Measurements from ENCODE around the gene PCDHGC3. TPM values are rescaled to one million over a fixed set of nuclear protein-coding genes. Genes with fewer than 3 reads are reported as not detected.
A peak's percentile ranks its signal among the peaks of the same experiment; 100 is the strongest.

The PCDHGC3 gene
- polyA plus RNA-seq, 1 of the 3 experiments (the other 2 are of a cell fraction), result 97.0 TPM

DNA sequence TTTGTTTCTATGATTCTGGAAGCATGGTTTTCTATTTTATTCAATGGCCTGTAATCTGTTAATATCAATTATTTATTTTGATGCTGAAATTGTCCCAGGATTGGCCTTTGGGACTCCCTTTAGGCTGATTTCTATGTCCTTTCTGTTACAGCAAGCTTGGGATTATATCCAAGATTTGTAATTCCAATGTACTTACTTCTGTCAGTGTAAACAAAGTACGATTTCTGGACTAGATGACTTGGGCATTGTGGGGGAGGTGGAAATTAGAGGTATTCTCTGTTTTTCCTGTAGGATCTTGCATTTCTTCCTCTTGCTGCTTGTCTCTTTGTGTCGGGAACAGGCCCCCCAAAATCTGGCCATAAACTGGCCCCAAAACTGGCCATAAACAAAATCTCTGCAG is 41.8 kb upstream of the PCDHGC3 start:
- Histone ChIP-seq H3K27me3 (ENCODE audit: insufficient read depth) (no peaks in the 10 kb centered on the region), H3K27ac (ENCODE audit: low read depth in 2 of 2, low read length in 1 of 2) (no peak overlapping the region), H3K9ac (no peak overlapping the region), H3F3A (replicated peaks; ENCODE audit: insufficient read depth) (peaks cover 8% of the 10 kb centered on the region), H3K9me2 (no peaks in the 10 kb centered on the region), H3K4me1 (ENCODE audit: control insufficient read depth in 1 of 2, insufficient read depth in 2 of 2, low read depth in 1 of 2, low read length in 1 of 2) (no peaks in the 10 kb centered on the region), H3K9me3 (no peaks in the 10 kb centered on the region), H3K79me2 (ENCODE audit: insufficient read depth) (0 out of 2 replicates have a peak, but pooled peaks cover 10% of the 10 kb centered on the region), H3K4me3 (ENCODE audit: low read depth in 2 of 2, low read length in 1 of 2) (no peak overlapping the region), H3K4me2 (no peak overlapping the region), H2AFZ (ENCODE audit: low read depth) (no peak overlapping the region), H4K20me1 (ENCODE audit: insufficient read depth) (no peaks in the 10 kb centered on the region), H3K36me3 (replicated peaks in 1 of 2; ENCODE audit: control insufficient read depth in 1 of 2, insufficient read depth in 2 of 2, low read length in 1 of 2) (peaks cover 3 to 11% of the 10 kb centered on the region in 2 experiments)
- TF ChIP-seq SIN3A (IDR thresholded peaks at IDR 0.05; ENCODE audit: borderline replicate concordance, low read depth, low read length) (no peak), SMC3 (IDR thresholded peaks at IDR 0.05; ENCODE audit: low read depth, low read length) (no peak), ELF1 (IDR thresholded peaks at IDR 0.05) (no peak), RAD21 (IDR thresholded peaks at IDR 0.05; ENCODE audit: low read length) (no peak), EP300 (IDR thresholded peaks at IDR 0.05; ENCODE audit: borderline replicate concordance in 1 of 2, low read depth in 1 of 2, low read length in 1 of 2) (no peak), TAF1 (IDR thresholded peaks at IDR 0.05; ENCODE audit: borderline replicate concordance, low read depth, low read length) (no peak), FOXJ3 (CRISPR knock-in tag; IDR thresholded peaks at IDR 0.05) (no peak), CHD2 (IDR thresholded peaks at IDR 0.05; ENCODE audit: low read length, partially characterized antibody) (no peak)
- DNase-seq, result no peak
- 58% methylated on average over 2 of the region's 2 CpGs for WGBS (ENCODE audit: low lambda C conversion rate)
- POLR2A ChIA-PET, result no interaction called here
- CTCF ChIA-PET, result no interaction called here

DNA sequence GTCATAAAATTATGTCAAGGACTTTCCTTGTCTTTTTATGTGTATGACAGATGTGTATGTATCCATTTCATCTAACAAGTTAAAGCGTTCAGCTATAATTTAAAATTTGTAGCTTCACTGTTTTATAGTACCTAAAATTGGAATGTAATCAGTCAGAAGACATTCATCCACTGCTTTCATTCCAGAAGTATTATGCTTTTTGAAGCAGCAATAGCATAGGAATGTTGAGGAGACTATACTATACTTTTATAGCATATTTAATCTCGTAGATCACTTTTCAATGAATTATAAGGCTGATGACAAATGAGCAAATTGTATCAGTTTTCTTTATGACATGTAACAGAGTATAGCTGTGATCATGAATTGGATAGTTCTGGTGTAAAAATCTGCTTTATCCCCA is 38.5 kb upstream of the PCDHGC3 start:
- Histone ChIP-seq H3F3A (replicated peaks; ENCODE audit: insufficient read depth) (no peaks in the 10 kb centered on the region), H3K4me1 (ENCODE audit: control insufficient read depth in 1 of 2, insufficient read depth in 2 of 2, low read depth in 1 of 2, low read length in 1 of 2) (no peaks in the 10 kb centered on the region), H4K20me1 (ENCODE audit: insufficient read depth) (no peaks in the 10 kb centered on the region), H3K9me3 (no peaks in the 10 kb centered on the region), H3K9ac (no peak overlapping the region), H2AFZ (ENCODE audit: low read depth) (no peak overlapping the region), H3K4me2 (no peak overlapping the region), H3K27me3 (ENCODE audit: insufficient read depth) (no peaks in the 10 kb centered on the region), H3K79me2 (ENCODE audit: insufficient read depth) (0 out of 2 replicates have a peak, but pooled peaks cover 5% of the 10 kb centered on the region), H3K4me3 (ENCODE audit: low read depth in 2 of 2, low read length in 1 of 2) (no peak overlapping the region), H3K9me2 (no peaks in the 10 kb centered on the region), H3K27ac (ENCODE audit: low read depth in 2 of 2, low read length in 1 of 2) (no peak overlapping the region), H3K36me3 (replicated peaks in 1 of 2; ENCODE audit: control insufficient read depth in 1 of 2, insufficient read depth in 2 of 2, low read length in 1 of 2) (no peaks in the 10 kb centered on the region)
- DNase-seq, result no peak
- TF ChIP-seq FOXM1 (IDR thresholded peaks at IDR 0.05; ENCODE audit: low read depth), result no peak
- 0 out of 2 replicates have a peak, but pooled peaks have one; percentile 5 for TF ChIP-seq TCF12 (IDR thresholded peaks at IDR 0.05)
- CTCF ChIA-PET, result interaction anchor here (1.1 to 1.7 kb wide), 6 partner anchors 17 to 238 kb away, joined by 3 to 6 read pairs (median 4); partner anchors contain the start of genes PCDHB11, PCDHGA11 and PCDHGB7
- 78% methylated on average over 2 of the region's 2 CpGs for WGBS (ENCODE audit: low lambda C conversion rate)
- POLR2A ChIA-PET, result no interaction called here

- Histone ChIP-seq H3K9me2 (no peaks in the 10 kb centered on the region), H3F3A (replicated peaks; ENCODE audit: insufficient read depth) (no peaks in the 10 kb centered on the region), H2AFZ (ENCODE audit: low read depth) (no peak overlapping the region), H3K9ac (no peak overlapping the region), H3K36me3 (replicated peaks in 1 of 2; ENCODE audit: control insufficient read depth in 1 of 2, insufficient read depth in 2 of 2, low read length in 1 of 2) (no peaks in the 10 kb centered on the region), H4K20me1 (ENCODE audit: insufficient read depth) (no peaks in the 10 kb centered on the region), H3K27me3 (ENCODE audit: insufficient read depth) (no peaks in the 10 kb centered on the region), H3K9me3 (peaks cover 2% of the 10 kb centered on the region; the same call in 1 of the 2 replicates), H3K27ac (ENCODE audit: low read depth in 2 of 2, low read length in 1 of 2) (no peak overlapping the region), H3K4me3 (ENCODE audit: low read depth in 2 of 2, low read length in 1 of 2) (no peak overlapping the region; a peak in 1 of 4 replicates), H3K4me1 (ENCODE audit: control insufficient read depth in 1 of 2, insufficient read depth in 2 of 2, low read depth in 1 of 2, low read length in 1 of 2) (no peaks in the 10 kb centered on the region), H3K79me2 (ENCODE audit: insufficient read depth) (0 out of 2 replicates have a peak, but pooled peaks cover 5% of the 10 kb centered on the region), H3K4me2 (no peak overlapping the region)
- ChIA-PET CTCF (interaction anchor here (0.6 kb wide), 1 partner anchor 85 kb away, joined by 3 read pairs; no protein-coding TSS in a partner anchor), POLR2A (no interaction called here)
- 80% methylated on average over 10 of the region's 10 CpGs for WGBS (ENCODE audit: low lambda C conversion rate)
- TF ChIP-seq, protein P1, sequence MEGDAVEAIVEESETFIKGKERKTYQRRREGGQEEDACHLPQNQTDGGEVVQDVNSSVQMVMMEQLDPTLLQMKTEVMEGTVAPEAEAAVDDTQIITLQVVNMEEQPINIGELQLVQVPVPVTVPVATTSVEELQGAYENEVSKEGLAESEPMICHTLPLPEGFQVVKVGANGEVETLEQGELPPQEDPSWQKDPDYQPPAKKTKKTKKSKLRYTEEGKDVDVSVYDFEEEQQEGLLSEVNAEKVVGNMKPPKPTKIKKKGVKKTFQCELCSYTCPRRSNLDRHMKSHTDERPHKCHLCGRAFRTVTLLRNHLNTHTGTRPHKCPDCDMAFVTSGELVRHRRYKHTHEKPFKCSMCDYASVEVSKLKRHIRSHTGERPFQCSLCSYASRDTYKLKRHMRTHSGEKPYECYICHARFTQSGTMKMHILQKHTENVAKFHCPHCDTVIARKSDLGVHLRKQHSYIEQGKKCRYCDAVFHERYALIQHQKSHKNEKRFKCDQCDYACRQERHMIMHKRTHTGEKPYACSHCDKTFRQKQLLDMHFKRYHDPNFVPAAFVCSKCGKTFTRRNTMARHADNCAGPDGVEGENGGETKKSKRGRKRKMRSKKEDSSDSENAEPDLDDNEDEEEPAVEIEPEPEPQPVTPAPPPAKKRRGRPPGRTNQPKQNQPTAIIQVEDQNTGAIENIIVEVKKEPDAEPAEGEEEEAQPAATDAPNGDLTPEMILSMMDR (IDR thresholded peaks at IDR 0.05), result 0 out of 2 replicates have a peak, but pooled peaks have one; percentile 7
- TF ChIP-seq GABPA (IDR thresholded peaks at IDR 0.05; ENCODE audit: low read depth) (no peak), POLR2AphosphoS5 (IDR thresholded peaks at IDR 0.05; ENCODE audit: low read depth, low read length) (no peak), RXRA (IDR thresholded peaks at IDR 0.05; ENCODE audit: borderline replicate concordance, low read depth) (no peak), FOXJ3 (CRISPR knock-in tag; IDR thresholded peaks at IDR 0.05) (no peak)
- no peak for DNase-seq
Observed at GRCh38 chr5:141439411-141440141, 36.2 kb upstream of the PCDHGC3 start.
